HL-60 (cell line): ENCODE results near the gene FBLN7.

ENCODE experiments used
- DNase-seq, 2 experiments: peaks; one replicate each; pipeline ENCODE4 v3.0.0-alpha.2; 2010 to 2020; ENCODE audit warnings: low read depth in 1 of 2, low spot score in 1 of 2
- H3K27ac ChIP-seq: fragments of 250-450 bp; sonication (Bioruptor Pico); replicated peaks from 2 replicates; pipeline ENCODE4 v1.5.1; 2020; ENCODE audit warnings: mild to moderate bottlenecking, moderate library complexity
- H3K27me3 ChIP-seq: fragments of 250-450 bp; sonication (Bioruptor Pico); 2 replicates; pipeline ENCODE4 v1.5.1; 2021; ENCODE audit warnings: mild to moderate bottlenecking, moderate library complexity; ENCODE audit not compliant: insufficient read depth, poor library complexity, severe bottlenecking
- H3K4me3 ChIP-seq: replicated peaks from 2 replicates; pipeline ENCODE4 v1.5.1; 2011; ENCODE audit warnings: mild to moderate bottlenecking, control low read depth, low read length; ENCODE audit not compliant: insufficient read depth
- CTCF ChIP-seq: IDR thresholded peaks from one replicate; pipeline ENCODE4 v1.5.1; 2011; ENCODE audit warnings: low read length, control low read depth, inconsistent platforms; ENCODE audit not compliant: insufficient read depth
- GABPA ChIP-seq: IDR thresholded peaks from 2 replicates; pipeline ENCODE4 v1.6.1; 2012; ENCODE audit warnings: low read depth
- POLR2AphosphoS5 ChIP-seq: IDR thresholded peaks from 2 replicates; pipeline ENCODE4 v1.6.1; 2012; ENCODE audit warnings: low read depth
- REST ChIP-seq: IDR thresholded peaks from 2 replicates; pipeline ENCODE4 v1.6.1; 2012; ENCODE audit warnings: low read depth; ENCODE audit not compliant: insufficient replicate concordance
- SPI1 ChIP-seq: IDR thresholded peaks from 2 replicates; pipeline ENCODE4 v1.6.1; 2012; ENCODE audit warnings: low read depth, mild to moderate bottlenecking, borderline replicate concordance

The FBLN7 gene

GRCh38 chr2:112184121-112184520 lies 45.9 kb downstream of the FBLN7 start:
- no peak overlapping the region for H3K27ac ChIP-seq
- no peaks in the 10 kb centered on the region for H3K27me3 ChIP-seq
- no peak overlapping the region for H3K4me3 ChIP-seq
- no peak for TF ChIP-seq CTCF
- no peak for TF ChIP-seq POLR2AphosphoS5
- no peak for TF ChIP-seq SPI1
- no peak for TF ChIP-seq GABPA
- TF ChIP-seq REST, result no peak
- no peak for DNase-seq

DNA sequence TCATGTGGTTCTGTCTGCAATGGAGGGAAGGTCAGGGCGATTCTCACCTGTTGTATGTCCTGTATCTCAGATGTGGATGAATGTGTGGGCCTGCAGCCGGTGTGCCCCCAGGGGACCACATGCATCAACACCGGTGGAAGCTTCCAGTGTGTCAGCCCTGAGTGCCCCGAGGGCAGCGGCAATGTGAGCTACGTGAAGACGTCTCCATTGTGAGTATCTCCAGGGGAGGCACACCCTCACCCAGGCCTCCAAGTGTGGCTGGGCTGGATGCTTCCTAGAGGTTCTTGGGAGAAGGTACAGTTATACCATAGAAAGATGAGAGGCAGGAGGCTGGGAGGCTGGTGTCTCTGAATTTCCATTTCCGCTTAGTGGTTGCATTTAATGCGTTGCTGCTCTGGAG lies 46.9 kb downstream of the FBLN7 start:
- H3K27me3 ChIP-seq, result no peaks in the 10 kb centered on the region
- DNase-seq, result no peak
- TF ChIP-seq CTCF (no peak), GABPA (no peak), SPI1 (no peak), REST (no peak), POLR2AphosphoS5 (no peak)
- H3K4me3 ChIP-seq, result no peak overlapping the region
- H3K27ac ChIP-seq, result no peak overlapping the region

GRCh38 chr2:112187046-112187715 lies 49.0 kb downstream of the FBLN7 start:
- TF ChIP-seq REST (no peak), GABPA (no peak), CTCF (no peak), SPI1 (no peak), POLR2AphosphoS5 (no peak)

More at GRCh38 chr2:112187046-112187715, 49.0 kb downstream of the FBLN7 start:
- Histone ChIP-seq H3K27me3 (no peaks in the 10 kb centered on the region), H3K4me3 (no peak overlapping the region), H3K27ac (no peak overlapping the region)
- no peak for DNase-seq
